Measurements from ENCODE around the gene BPIFA3.

GRCh38 chr20:33246077-33246476 is 28.9 kb downstream of the BPIFA3 start:
- TF ChIP-seq RAD21 (IDR thresholded peaks at IDR 0.05 in 1 of 2, conservative IDR thresholded peaks at IDR 0.05 in 1 of 2; ENCODE audit: low read depth in 2 of 2, low read length in 2 of 2): no peak
- TF ChIP-seq NRF1 (IDR thresholded peaks at IDR 0.05; ENCODE audit: low read depth, low read length): no peak
- TF ChIP-seq CTCF (IDR thresholded peaks at IDR 0.05; ENCODE audit: control extremely low read depth in 1 of 3, insufficient read depth in 1 of 3, low read depth in 1 of 3, low read length in 3 of 3): no peak
- TF ChIP-seq POLR2A (IDR thresholded peaks at IDR 0.05; ENCODE audit: control extremely low read depth in 1 of 2, low read depth in 2 of 2, low read length in 2 of 2): no peak

Data from H1 (cell line).